ENCODE data around the gene RNF169. TPM values are rescaled to one million over a fixed set of nuclear protein-coding genes. Genes with fewer than 3 reads are reported as not detected.

Gene RNF169
- total RNA-seq, 1 donor from 2014 or later: 15.5 TPM

- H3K36me3 Mint-ChIP-seq (ENCODE audit: unreplicated experiment): no peaks in the 10 kb centered on the region
- H3K4me1 Mint-ChIP-seq (ENCODE audit: unreplicated experiment): peaks cover 6% of the 10 kb centered on the region
- DNase-seq (ENCODE audit: extremely low spot score, unreplicated experiment): no peak
- H3K27me3 Mint-ChIP-seq (ENCODE audit: unreplicated experiment): peaks cover 53% of the 10 kb centered on the region
- H3K4me3 Mint-ChIP-seq (ENCODE audit: unreplicated experiment): no peak overlapping the region
- TF ChIP-seq CTCF (IDR thresholded peaks at IDR 0.05): no peak
- no peak overlapping the region for H3K27ac Mint-ChIP-seq (ENCODE audit: unreplicated experiment)
- H3K9me3 Mint-ChIP-seq (ENCODE audit: unreplicated experiment): no peaks in the 10 kb centered on the region
These were observed 27.2 kb upstream of the RNF169 start for GRCh38 chr11:74721479-74721835.

GRCh38 chr11:74723511-74723910 is 25.1 kb upstream of the RNF169 start:
- Mint-ChIP-seq H3K9me3 (ENCODE audit: unreplicated experiment) (no peaks in the 10 kb centered on the region), H3K4me1 (ENCODE audit: unreplicated experiment) (no peaks in the 10 kb centered on the region), H3K4me3 (ENCODE audit: unreplicated experiment) (no peak overlapping the region), H3K36me3 (ENCODE audit: unreplicated experiment) (no peaks in the 10 kb centered on the region), H3K27ac (ENCODE audit: unreplicated experiment) (no peak overlapping the region), H3K27me3 (ENCODE audit: unreplicated experiment) (peaks cover 59% of the 10 kb centered on the region)
- no peak for DNase-seq (ENCODE audit: extremely low spot score, unreplicated experiment)
- no peak for TF ChIP-seq CTCF (IDR thresholded peaks at IDR 0.05)

- Mint-ChIP-seq H3K36me3 (ENCODE audit: unreplicated experiment) (no peaks in the 10 kb centered on the region), H3K27ac (ENCODE audit: unreplicated experiment) (no peak overlapping the region), H3K27me3 (ENCODE audit: unreplicated experiment) (peaks cover 78% of the 10 kb centered on the region), H3K4me1 (ENCODE audit: unreplicated experiment) (peaks cover 2% of the 10 kb centered on the region), H3K4me3 (ENCODE audit: unreplicated experiment) (no peak overlapping the region), H3K9me3 (ENCODE audit: unreplicated experiment) (no peaks in the 10 kb centered on the region)
- TF ChIP-seq CTCF (IDR thresholded peaks at IDR 0.05): no peak
- no peak for DNase-seq (ENCODE audit: extremely low spot score, unreplicated experiment)
These were observed 22.9 kb upstream of the RNF169 start for GRCh38 chr11:74725701-74726100.

GRCh38 chr11:74726547-74727182 is 22.0 kb upstream of the RNF169 start:
- Mint-ChIP-seq H3K36me3 (ENCODE audit: unreplicated experiment) (no peaks in the 10 kb centered on the region), H3K4me1 (ENCODE audit: unreplicated experiment) (peaks cover 5% of the 10 kb centered on the region), H3K27ac (ENCODE audit: unreplicated experiment) (no peak overlapping the region)

GRCh38 chr11:74729397-74729796 is 19.3 kb upstream of the RNF169 start:
- no peak for DNase-seq (ENCODE audit: extremely low spot score, unreplicated experiment)
- Mint-ChIP-seq H3K4me3 (ENCODE audit: unreplicated experiment) (no peak overlapping the region), H3K4me1 (ENCODE audit: unreplicated experiment) (peaks cover 5% of the 10 kb centered on the region), H3K27ac (ENCODE audit: unreplicated experiment) (no peak overlapping the region), H3K9me3 (ENCODE audit: unreplicated experiment) (no peaks in the 10 kb centered on the region), H3K36me3 (ENCODE audit: unreplicated experiment) (no peaks in the 10 kb centered on the region), H3K27me3 (ENCODE audit: unreplicated experiment) (peaks cover 80% of the 10 kb centered on the region)
- no peak for TF ChIP-seq CTCF (IDR thresholded peaks at IDR 0.05)

More at GRCh38 chr11:74726547-74727182, 22.0 kb upstream of the RNF169 start:
- peaks cover 83% of the 10 kb centered on the region for H3K27me3 Mint-ChIP-seq (ENCODE audit: unreplicated experiment)
- no peaks in the 10 kb centered on the region for H3K9me3 Mint-ChIP-seq (ENCODE audit: unreplicated experiment)
- DNase-seq (ENCODE audit: extremely low spot score, unreplicated experiment): no peak
- TF ChIP-seq CTCF (IDR thresholded peaks at IDR 0.05): peak; percentile 95
- no peak overlapping the region for H3K4me3 Mint-ChIP-seq (ENCODE audit: unreplicated experiment)

Measured in osteocyte (in vitro differentiated cells).